Ovary (tissue), 9 donors: ENCODE results near the gene C2orf92. TPM values are rescaled to one million over a fixed set of nuclear protein-coding genes. Genes with fewer than 3 reads are reported as not detected.

ENCODE experiments used
- DNase-seq, 5 donors: peaks; one replicate each; pipeline ENCODE4 v3.0.0-alpha.2; 2019 to 2020
- H3K27ac ChIP-seq, 2 donors: fragments of 200-600 bp; one replicate each; pipeline versions ENCODE4 v1.5.1 to v1.8.0; 2019 to 2022
- H3K27me3 ChIP-seq: fragments of 200-600 bp; one replicate; pipeline ENCODE4 v1.8.0; 2022
- H3K36me3 ChIP-seq: fragments of 200-600 bp; sonication (generic); one replicate; pipeline ENCODE4 v1.5.1; 2019
- H3K4me1 ChIP-seq: one replicate; pipeline ENCODE4 v1.8.1; 2013; ENCODE audit warnings: mild to moderate bottlenecking, moderate library complexity; ENCODE audit not compliant: insufficient read depth
- H3K4me3 ChIP-seq: fragments of 200-600 bp; sonication (generic); one replicate; pipeline ENCODE4 v1.5.1; 2017
- H3K9me3 ChIP-seq, 2 donors: fragments of 200-600 bp in 1 of 2; sonication (generic) in 1 of 2; one replicate each; pipeline versions ENCODE4 v1.5.1 to v1.8.1; 2013 to 2019; ENCODE audit warnings: mild to moderate bottlenecking in 1 of 2, moderate library complexity in 1 of 2
- CTCF ChIP-seq, 3 donors: fragments of 450-650 bp in 2 of 3; fragments of 200-600 bp in 1 of 3; IDR thresholded peaks; one replicate each; pipeline versions ENCODE4 v1.5.1 to v1.8.0; 2016 to 2022; ENCODE audit warnings: antibody characterized with exemption in 3 of 3, mild to moderate bottlenecking in 1 of 3
- EP300 ChIP-seq: sonication (generic); formaldehyde crosslinking; IDR thresholded peaks from one replicate; pipeline ENCODE4 v1.6.1; 2017; ENCODE audit warnings: antibody characterized with exemption
- POLR2A ChIP-seq: fragments of 450-650 bp; IDR thresholded peaks from one replicate; pipeline ENCODE4 v1.6.1; 2017; ENCODE audit warnings: antibody characterized with exemption, mild to moderate bottlenecking, moderate library complexity
- WGBS, 3 donors: extraction: QIAGEN DNeasy Blood & Tissue Kit in 1 of 3; methylation state at CpG; one replicate each; pipeline versions ENCODE4 v1.1.5 to v1.1.7; 2013 to 2017; 5-methylcytosine and 5-hydroxymethylcytosine counted together
- intact Hi-C, 4 donors: fragments of 100-400 bp; cut with DNase I; formaldehyde crosslinking; loops; one replicate each; pipeline versions ENCODE4 v1.11.0 to v1.15.1; 2022 to 2023
- polyA plus RNA-seq, 2 donors: library from polyadenylated mRNA; stranded (reverse); fragments of 200-250 nt in 1 of 2; fragments of 350-450 nt in 1 of 2; fragmentation: Illumina TruSeq in 1 of 2; extraction: RNeasy Lipid Tissue Mini Kit (QIAGEN cat#74804) in 1 of 2; gene quantifications; one replicate each; pipeline ENCODE4 v1.2.3, GENCODE V29; 2013 to 2014
- total RNA-seq, 7 donors: library from RNA; depleted of rRNA in 2 of 7; stranded (reverse); fragments of >200 nt in 2 of 7; fragmentation: NEBNext Ultra II Directional in 3 of 7; extraction: Animal tissue kit (Norgen Biotek cat#: 25700) in 3 of 7; gene quantifications; one replicate each; pipeline versions ENCODE4 v1.1.0 to v1.2.4, GENCODE V29; 2016 to 2023
- donor health status: DM: no; HTN: no; CAD: no; lungs with moderate emphysema.
- donor health status: DM: no; HTN: no; CAD: no.
- donor health status: Bipolar disorder and iron deficiency.
- donor health status: DM: yes; HTN: yes; CAD: no.
- donor health status: DM: no; HTN: no; CAD: no.
- donor health status: DM: yes; HTN: yes; CAD: no.

Gene C2orf92
- total and polyA plus RNA-seq, 9 donors = 2.3 to 17.5 (median 4.0) TPM

- no peaks in the 10 kb centered on the region for H3K27me3 ChIP-seq
- TF ChIP-seq CTCF (IDR thresholded peaks at IDR 0.05) (no peak), POLR2A (no peak), EP300 (no peak)
- intact Hi-C loops = no loop called here
- no peak for DNase-seq
- 87 to 91% (median 90%) methylated on average over 41 to 44 of the region's 44 CpGs for WGBS, 3 donors
- H3K9me3 ChIP-seq = no peaks in the 10 kb centered on the region
- no peaks in the 10 kb centered on the region for H3K4me1 ChIP-seq
- no peaks in the 10 kb centered on the region for H3K36me3 ChIP-seq
- no peak overlapping the region for H3K27ac ChIP-seq
- no peak overlapping the region for H3K4me3 ChIP-seq
These were observed 64.8 kb downstream of the C2orf92 start for GRCh38 chr2:97734061-97735051.

- no peaks in the 10 kb centered on the region for H3K36me3 ChIP-seq
- TF ChIP-seq POLR2A = no peak
- no peak for TF ChIP-seq CTCF (IDR thresholded peaks at IDR 0.05)
- TF ChIP-seq EP300 = no peak
- no peaks in the 10 kb centered on the region for H3K4me1 ChIP-seq
- no peaks in the 10 kb centered on the region for H3K9me3 ChIP-seq
- DNase-seq = no peak
- H3K4me3 ChIP-seq = no peak overlapping the region
- 92 to 95% (median 92%) methylated on average over 29 of the region's 29 CpGs for WGBS, 3 donors
- intact Hi-C loops = no loop called here
- H3K27me3 ChIP-seq = no peaks in the 10 kb centered on the region
- no peak overlapping the region for H3K27ac ChIP-seq
These were observed 65.6 kb downstream of the C2orf92 start for GRCh38 chr2:97735161-97735561.

GRCh38 chr2:97736185-97736584, 66.7 kb downstream of the C2orf92 start:
- Histone ChIP-seq H3K27me3 (no peaks in the 10 kb centered on the region), H3K4me1 (no peaks in the 10 kb centered on the region), H3K27ac (no peak overlapping the region), H3K9me3 (no peaks in the 10 kb centered on the region), H3K36me3 (no peaks in the 10 kb centered on the region), H3K4me3 (no peak overlapping the region)
- WGBS, 3 donors = 65 to 73% (median 72%) methylated on average over 4 of the region's 4 CpGs
- intact Hi-C loops = no loop called here
- TF ChIP-seq EP300 (no peak), CTCF (IDR thresholded peaks at IDR 0.05) (no peak), POLR2A (no peak)
- no peak for DNase-seq

GRCh38 chr2:97736608-97737330, 67.3 kb downstream of the C2orf92 start:
- intact Hi-C loops = no loop called here
- no peaks in the 10 kb centered on the region for H3K4me1 ChIP-seq
- H3K27me3 ChIP-seq = no peaks in the 10 kb centered on the region
- H3K9me3 ChIP-seq = no peaks in the 10 kb centered on the region
- H3K27ac ChIP-seq = no peak overlapping the region
- no peak overlapping the region for H3K4me3 ChIP-seq
- no peaks in the 10 kb centered on the region for H3K36me3 ChIP-seq
- no peak for DNase-seq
- WGBS, 3 donors = 85 to 87% (median 85%) methylated on average over 20 of the region's 20 CpGs
- TF ChIP-seq EP300 (no peak), POLR2A (no peak), CTCF (IDR thresholded peaks at IDR 0.05) (no peak)
